GM12865 (cell line): ENCODE measurements around the gene OR10K1.
"Not testable (repeated sequence)": the region's sequence is repeated elsewhere in the genome, so short reads cannot be mapped to it uniquely, and the experiment has no call there.

Experiments
- DNase-seq: peaks from one replicate; pipeline ENCODE4 v3.0.0; 2010; ENCODE audit warnings: low read depth
- H3K4me3 ChIP-seq: 2 replicates; pipeline ENCODE4 v1.5.1; 2011; ENCODE audit warnings: mild to moderate bottlenecking, low read depth, low read length, control low read depth
- CTCF ChIP-seq: IDR thresholded peaks from 2 replicates; pipeline ENCODE4 v1.5.1; 2011; ENCODE audit warnings: low read length, control low read depth, low read depth, inconsistent platforms; ENCODE audit not compliant: insufficient read depth; ENCODE audit errors: missing control alignments

The OR10K1 gene

GRCh38 chr1:158461534-158461933, at the start of gene OR10K1:
Gene OR10K1 (plus strand): TSS chr1:158461834. CDS start chr1:158465562, 3,728 bp downstream.
- TF ChIP-seq CTCF: no peak
- no peak within 1 kb of the TSS for H3K4me3 ChIP-seq
- DNase-seq: no peak

DNA sequence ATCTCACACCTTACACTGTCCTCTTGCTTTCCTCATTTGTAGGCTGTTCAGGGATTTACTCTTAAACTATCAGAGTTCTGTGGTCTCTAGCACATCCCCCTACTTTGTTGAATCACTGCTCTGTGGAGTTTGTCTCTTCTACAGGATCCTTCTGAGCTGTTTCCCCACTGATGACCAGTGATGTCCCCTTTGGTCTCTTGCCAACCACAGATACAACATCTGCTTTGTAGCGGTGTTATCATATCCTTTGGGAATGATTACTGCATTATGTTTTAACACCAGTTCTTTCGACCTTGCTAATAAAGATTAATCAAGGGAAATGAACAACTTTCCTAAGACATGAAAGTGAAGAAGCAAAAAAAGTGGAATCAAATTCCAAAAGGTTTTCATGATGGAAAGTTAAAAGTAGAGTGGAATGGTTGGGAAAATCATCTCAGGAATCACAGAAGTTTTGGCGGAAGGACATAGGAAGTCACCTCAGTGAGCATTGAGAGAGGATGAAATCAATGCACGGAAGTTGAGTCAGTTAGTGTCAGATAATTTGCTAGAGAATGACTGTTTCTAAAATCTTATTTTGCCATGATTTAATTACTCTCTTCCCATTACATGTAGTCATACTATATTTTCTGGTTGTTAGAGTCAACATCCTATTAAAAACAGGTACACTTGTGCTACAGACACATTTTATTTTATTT, 46.8 kb upstream of the OR10K1 start:
- no peak for DNase-seq

DNA sequence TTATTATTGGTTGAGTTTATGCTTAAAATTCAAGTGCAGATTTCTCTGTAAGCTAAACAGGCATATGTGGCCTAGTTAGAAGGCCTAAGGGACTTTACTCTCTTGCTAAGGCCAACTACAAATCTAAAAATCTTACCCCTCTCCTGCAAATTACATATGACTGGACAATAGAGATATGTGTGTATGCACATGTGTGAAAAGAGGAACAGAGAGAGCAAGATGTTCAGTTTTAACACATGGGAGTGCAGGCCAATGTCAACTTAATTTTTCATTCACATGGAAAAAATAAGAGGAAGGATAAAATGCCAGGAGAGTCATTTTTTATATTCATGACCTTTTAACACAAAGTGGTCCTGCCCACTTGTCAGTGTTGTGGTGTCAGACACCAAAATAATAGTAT, 44.0 kb upstream of the OR10K1 start:
- no peak for TF ChIP-seq CTCF
- H3K4me3 ChIP-seq: no peak overlapping the region
- no peak for DNase-seq

More for the DNA sequence above, 46.8 kb upstream of the OR10K1 start:
- TF ChIP-seq CTCF: no peak
- H3K4me3 ChIP-seq: no peak overlapping the region

DNA sequence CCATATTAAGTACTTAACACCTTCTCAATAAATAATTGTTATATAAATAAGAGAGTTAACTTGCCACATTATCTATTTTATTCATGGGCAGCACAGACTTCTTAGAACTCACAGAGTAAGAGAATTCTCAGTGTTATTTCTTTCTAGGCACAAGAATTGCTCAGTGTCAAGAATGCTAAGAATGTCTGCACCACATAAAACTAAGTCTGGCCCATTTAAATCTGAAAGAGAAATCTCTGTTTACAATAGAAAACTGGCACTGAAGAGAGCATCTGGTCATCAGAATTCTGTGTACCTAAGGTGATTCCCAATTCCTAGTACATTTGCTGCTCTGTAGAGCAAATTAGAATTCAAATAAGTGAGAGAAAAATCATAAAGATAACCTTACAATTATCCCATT, 39.4 kb upstream of the OR10K1 start:
- TF ChIP-seq CTCF: no peak
- DNase-seq: no peak
- no peak overlapping the region for H3K4me3 ChIP-seq

- DNase-seq: no peak
- no peak for TF ChIP-seq CTCF
- H3K4me3 ChIP-seq: no peak overlapping the region
These were observed 36.6 kb upstream of the OR10K1 start for GRCh38 chr1:158425027-158425426.

DNA sequence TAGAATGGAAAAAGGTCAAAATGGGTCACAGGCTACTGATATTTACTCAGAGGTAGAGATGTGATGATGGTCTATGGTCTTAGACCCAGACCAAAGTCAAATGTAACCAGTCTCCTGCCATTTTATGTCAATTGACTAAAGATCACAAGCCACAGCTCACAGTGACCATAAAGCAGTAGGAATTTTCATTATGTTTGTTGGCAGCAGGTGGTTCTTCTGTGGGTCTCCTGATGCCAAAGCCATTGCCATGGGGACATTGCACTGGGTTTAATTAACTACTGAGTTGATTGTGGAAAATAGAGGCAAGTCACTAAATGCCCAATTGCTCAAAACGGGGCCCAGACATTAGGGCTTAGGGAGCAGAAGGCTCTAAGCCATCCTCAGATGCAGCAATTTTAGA, 35.5 kb upstream of the OR10K1 start, which contains the start of gene OR10K2:
Gene OR10K2, minus strand, starts transcription at position 101 of the 400 bp plus-strand sequence. CDS start 5,371 bp downstream, outside the sequence.
- TF ChIP-seq CTCF: no peak
- no peak for DNase-seq
- H3K4me3 ChIP-seq: no peak within 1 kb of the TSS

DNA sequence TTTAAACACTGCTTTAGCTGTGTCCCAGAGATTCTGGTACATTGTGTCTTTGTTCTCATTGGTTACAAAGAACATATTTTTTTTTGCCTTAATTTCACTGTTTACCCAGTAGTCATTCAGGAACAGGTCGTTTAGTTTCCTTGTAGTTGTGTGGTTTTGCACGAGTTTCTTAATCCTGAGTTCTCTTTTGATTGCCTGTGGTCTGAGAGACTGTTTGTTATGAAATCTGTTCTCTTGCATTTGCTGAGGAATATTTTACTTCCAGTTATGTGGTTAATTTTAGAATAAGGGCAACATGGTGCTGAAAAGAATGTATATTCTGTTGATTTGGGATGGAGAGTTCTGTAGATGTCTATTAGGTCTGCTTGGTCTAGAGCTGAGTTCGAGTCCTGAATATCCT, 31.5 kb upstream of the OR10K1 start:
- not testable (repeated sequence) for DNase-seq, H3K4me3 ChIP-seq

- no peak for DNase-seq
- H3K4me3 ChIP-seq: no peak overlapping the region
- TF ChIP-seq CTCF: no peak
These were observed 26.9 kb upstream of the OR10K1 start for GRCh38 chr1:158434741-158435140.
